Naive thymus-derived CD4-positive, alpha-beta T cell (primary cell): ENCODE results near the gene DENND1A. TPM values are rescaled to one million over a fixed set of nuclear protein-coding genes. Genes with fewer than 3 reads are reported as not detected.

Experiments used
- ATAC-seq: fragments of 150-1000 bp; cut with Tn5 transposase; 2 replicates; pipeline ENCODE4 v1.10.0; 2021; ENCODE audit warnings: mild to moderate bottlenecking, moderate library complexity
- CTCF ChIA-PET: fragments of 350-600 bp; sonication (Branson Sonifier 250); formaldehyde crosslinking; loops from one replicate; lab custom pipeline; 2021; ENCODE audit warnings: antibody characterized with exemption; lab: Charles Lee
- POLR2A ChIA-PET: fragments of 350-600 bp; sonication (Branson Sonifier 250); formaldehyde crosslinking; loops from one replicate; lab custom pipeline; 2021; ENCODE audit warnings: antibody characterized with exemption, inconsistent platforms; lab: Charles Lee
- DNase-seq, 9 donors: peaks; one replicate each; pipeline versions ENCODE4 v3.0.0 to v3.0.0-alpha.2; 2020 to 2022; ENCODE audit warnings: mixed read lengths in 1 of 9
- H3K27ac ChIP-seq: one replicate; pipeline ENCODE4 v1.7.0; 2013; ENCODE audit warnings: mild to moderate bottlenecking, low read depth, low read length, moderate library complexity
- H3K27me3 ChIP-seq, 2 donors: one replicate each; pipeline ENCODE4 v1.7.0; 2013; ENCODE audit warnings: low read length in 2 of 2, mild to moderate bottlenecking in 2 of 2, moderate library complexity in 2 of 2; ENCODE audit not compliant: control insufficient read depth in 2 of 2, insufficient read depth in 2 of 2
- H3K36me3 ChIP-seq, 3 experiments: 1 replicate in 2 of 3; 2 replicates in 1 of 3; pipeline ENCODE4 v1.7.0; 2013; ENCODE audit warnings: low read length in 3 of 3, mild to moderate bottlenecking in 3 of 3, moderate library complexity in 1 of 3; ENCODE audit not compliant: insufficient read depth in 3 of 3, control insufficient read depth in 2 of 3
- H3K4me1 ChIP-seq, 2 donors: one replicate each; pipeline ENCODE4 v1.7.0; 2013; ENCODE audit warnings: low read length in 2 of 2, mild to moderate bottlenecking in 2 of 2, moderate library complexity in 1 of 2; ENCODE audit not compliant: control insufficient read depth in 2 of 2, insufficient read depth in 2 of 2
- H3K4me3 ChIP-seq: 2 replicates; pipeline ENCODE4 v1.7.0; 2013; ENCODE audit warnings: mild to moderate bottlenecking, low read length
- H3K9me3 ChIP-seq, 3 experiments: 1 replicate in 2 of 3; 2 replicates in 1 of 3; pipeline ENCODE4 v1.7.0; 2013; ENCODE audit warnings: low read length in 3 of 3; ENCODE audit not compliant: control insufficient read depth in 2 of 3
- H3K27ac Mint-ChIP-seq, 9 donors: one replicate each; pipeline ENCODE4 v1.8.0; 2020 to 2022; ENCODE audit warnings: mixed read lengths in 9 of 9, mild to moderate bottlenecking in 8 of 9, moderate library complexity in 5 of 9, inconsistent platforms in 2 of 9
- H3K27me3 Mint-ChIP-seq, 5 donors: one replicate each; pipeline ENCODE4 v1.8.0; 2021 to 2022; ENCODE audit warnings: mixed read lengths in 5 of 5, mild to moderate bottlenecking in 1 of 5
- H3K36me3 Mint-ChIP-seq, 5 donors: one replicate each; pipeline ENCODE4 v1.8.0; 2020 to 2022; ENCODE audit warnings: mixed read lengths in 5 of 5, mild to moderate bottlenecking in 3 of 5, inconsistent platforms in 1 of 5
- H3K4me1 Mint-ChIP-seq, 7 donors: one replicate each; pipeline ENCODE4 v1.8.0; 2020 to 2022; ENCODE audit warnings: mixed read lengths in 7 of 7, mild to moderate bottlenecking in 3 of 7, inconsistent platforms in 1 of 7
- H3K4me3 Mint-ChIP-seq, 10 donors: one replicate each; pipeline ENCODE4 v1.8.0; 2020 to 2022; ENCODE audit warnings: mild to moderate bottlenecking in 10 of 10, mixed read lengths in 10 of 10, moderate library complexity in 6 of 10, inconsistent platforms in 2 of 10
- H3K9me3 Mint-ChIP-seq, 11 donors: one replicate each; pipeline ENCODE4 v1.8.0; 2020 to 2022; ENCODE audit warnings: mixed read lengths in 11 of 11, mild to moderate bottlenecking in 4 of 11, inconsistent platforms in 1 of 11, moderate library complexity in 1 of 11
- intact Hi-C, 2 donors: fragments of 100-400 bp; cut with micrococcal nuclease; formaldehyde crosslinking; loops; one replicate each; pipeline ENCODE4 v1.15.1; 2023
- polyA plus RNA-seq, 2 donors: library from polyadenylated mRNA; unstranded; fragments of 300-500 nt; fragmentation: Illumina TruSeq; gene quantifications; one replicate each; pipeline ENCODE4 v1.2.3, GENCODE V29; 2021
- total RNA-seq, 6 experiments: library from RNA in 5 of 6; stranded (reverse) in 5 of 6; gene quantifications; 1 replicate in 5 of 6; 2 replicates in 1 of 6; pipeline ENCODE4 v1.2.3 and lab custom pipeline; 2021 to 2026

The DENND1A gene
- total and polyA plus RNA-seq, 7 experiments from 2014 or later: 4.6 to 41.1 (median 16.5) TPM

DNA sequence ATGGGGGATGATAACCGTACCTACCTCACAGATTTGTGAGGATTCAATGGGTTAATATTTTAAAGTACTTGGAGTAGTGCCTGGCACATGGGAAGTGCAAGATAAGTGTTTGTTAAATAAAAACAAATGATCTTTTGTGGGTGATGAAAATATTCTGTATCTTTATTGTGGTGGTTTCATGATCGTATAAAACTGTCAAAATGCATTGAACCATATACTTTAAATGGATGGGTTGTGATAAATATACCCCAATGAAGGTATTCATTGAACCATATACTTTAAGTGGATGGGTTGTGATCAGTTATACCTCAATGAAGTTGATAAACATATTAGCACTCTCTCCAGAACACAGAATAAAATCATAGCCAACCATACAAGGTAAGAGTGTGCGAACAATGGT, 339.4 kb downstream of the DENND1A start:
- DNase-seq (no peak), ATAC-seq (no peak)
- ChIA-PET POLR2A (no interaction called here), CTCF (no interaction called here)
- Mint-ChIP-seq H3K27ac (no peak overlapping the region), H3K36me3 (peaks cover 5 to 57% (median 37%) of the 10 kb centered on the region in 5 donors), H3K4me1 (peaks cover 0 to 1% (median 0%) of the 10 kb centered on the region in 7 donors), H3K9me3 (peaks cover 6 to 25% (median 13%) of the 10 kb centered on the region in 11 donors), H3K4me3 (no peak overlapping the region), H3K27me3 (no peaks in the 10 kb centered on the region)
- Histone ChIP-seq H3K4me3 (no peak overlapping the region), H3K4me1 (no peaks in the 10 kb centered on the region), H3K27ac (no peak overlapping the region), H3K27me3 (no peaks in the 10 kb centered on the region), H3K36me3 (no peaks in the 10 kb centered on the region), H3K9me3 (no peaks in the 10 kb centered on the region)
- intact Hi-C loops: no loop called here

- H3K27me3 Mint-ChIP-seq: no peaks in the 10 kb centered on the region
- intact Hi-C loops: no loop called here
- ChIA-PET POLR2A (no interaction called here), CTCF (no interaction called here)
- H3K4me3 Mint-ChIP-seq: no peak overlapping the region
- ATAC-seq (no peak), DNase-seq (no peak)
- no peaks in the 10 kb centered on the region for H3K4me1 ChIP-seq
- H3K36me3 Mint-ChIP-seq: peaks cover 5 to 64% (median 45%) of the 10 kb centered on the region in 5 donors
- peaks cover 0 to 1% (median 0%) of the 10 kb centered on the region in 7 donors for H3K4me1 Mint-ChIP-seq
- peaks cover 6 to 25% (median 13%) of the 10 kb centered on the region in 11 donors for H3K9me3 Mint-ChIP-seq
- H3K27ac Mint-ChIP-seq: no peak overlapping the region
- H3K9me3 ChIP-seq: no peaks in the 10 kb centered on the region
- H3K27ac ChIP-seq: no peak overlapping the region
- H3K4me3 ChIP-seq: no peak overlapping the region
- no peaks in the 10 kb centered on the region for H3K36me3 ChIP-seq
- H3K27me3 ChIP-seq: no peaks in the 10 kb centered on the region
Observed at GRCh38 chr9:123589361-123590239, 340.3 kb downstream of the DENND1A start.

GRCh38 chr9:123586275-123586674, 343.7 kb downstream of the DENND1A start:
- no peak for DNase-seq
- POLR2A ChIA-PET: no interaction called here
- intact Hi-C loops: no loop called here
- Histone ChIP-seq H3K9me3 (no peaks in the 10 kb centered on the region), H3K4me1 (no peaks in the 10 kb centered on the region), H3K27me3 (no peaks in the 10 kb centered on the region), H3K36me3 (peaks cover 0 to 13% (median 0%) of the 10 kb centered on the region in 3 experiments), H3K27ac (no peak overlapping the region), H3K4me3 (no peak overlapping the region)
- CTCF ChIA-PET: no interaction called here
- H3K36me3 Mint-ChIP-seq: peaks cover 10 to 78% (median 66%) of the 10 kb centered on the region in 5 donors
- peaks cover 0 to 1% (median 0%) of the 10 kb centered on the region in 7 donors for H3K4me1 Mint-ChIP-seq
- no peaks in the 10 kb centered on the region for H3K27me3 Mint-ChIP-seq
- H3K27ac Mint-ChIP-seq: no peak overlapping the region
- H3K9me3 Mint-ChIP-seq: peaks cover 4 to 31% (median 13%) of the 10 kb centered on the region in 11 donors
- ATAC-seq: no peak
- no peak overlapping the region for H3K4me3 Mint-ChIP-seq

DNA sequence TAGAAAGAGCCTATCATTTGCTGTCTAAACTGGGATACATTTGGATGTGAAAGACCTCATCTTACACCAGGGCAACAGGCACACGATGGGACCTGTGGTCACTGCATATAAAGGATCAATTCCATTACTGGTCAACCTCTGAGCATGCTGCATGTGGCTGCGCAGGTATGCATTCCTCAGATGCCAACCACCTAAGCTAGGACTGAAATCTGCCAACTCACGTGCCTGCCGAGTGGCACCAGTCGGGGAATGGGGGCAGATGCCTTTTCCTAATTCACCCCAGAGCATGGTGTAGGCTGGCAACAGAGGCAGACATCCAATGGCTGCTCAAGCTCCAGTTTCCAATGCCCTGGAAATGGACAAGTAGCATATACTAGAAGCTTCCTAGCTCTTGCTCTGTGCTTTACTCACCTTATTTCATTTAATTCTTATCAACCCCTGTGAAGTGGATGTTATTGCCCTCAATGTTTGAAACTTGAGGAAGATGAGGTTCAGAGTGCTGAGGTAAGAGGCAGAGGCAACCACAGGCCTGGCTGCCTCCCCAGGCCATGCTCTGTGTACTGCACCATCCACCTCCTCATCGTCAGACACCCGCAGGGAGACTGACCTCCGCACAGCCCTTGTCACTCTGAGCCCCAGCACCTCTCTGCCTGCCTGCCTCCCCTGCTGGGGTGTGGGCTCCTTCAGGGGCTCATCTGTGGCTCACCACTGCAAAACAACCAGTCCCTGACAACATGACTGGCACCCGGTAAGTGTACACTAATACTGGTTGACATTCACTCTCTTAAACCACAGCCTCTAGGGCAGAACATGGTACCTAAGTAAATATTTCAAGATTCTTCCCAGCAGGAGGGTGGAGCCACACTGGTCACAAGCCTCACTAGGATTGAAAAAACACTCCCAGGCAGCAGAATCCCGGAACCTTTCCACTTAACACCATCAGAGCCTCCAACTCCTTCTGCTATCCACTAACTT, 345.4 kb downstream of the DENND1A start:
- peaks cover 0 to 1% (median 0%) of the 10 kb centered on the region in 7 donors for H3K4me1 Mint-ChIP-seq
- H3K36me3 ChIP-seq: peaks cover 0 to 13% (median 0%) of the 10 kb centered on the region in 3 experiments
- no peaks in the 10 kb centered on the region for H3K9me3 ChIP-seq
- H3K27me3 ChIP-seq: no peaks in the 10 kb centered on the region
- intact Hi-C loops: no loop called here
- H3K27ac Mint-ChIP-seq: no peak overlapping the region
- H3K27ac ChIP-seq: no peak overlapping the region
- ChIA-PET CTCF (no interaction called here), POLR2A (no interaction called here)
- H3K9me3 Mint-ChIP-seq: peaks cover 5 to 40% (median 14%) of the 10 kb centered on the region in 11 donors
- H3K4me1 ChIP-seq: no peaks in the 10 kb centered on the region
- peaks cover 16 to 82% (median 67%) of the 10 kb centered on the region in 5 donors for H3K36me3 Mint-ChIP-seq
- no peak for DNase-seq
- H3K4me3 ChIP-seq: no peak overlapping the region
- no peak for ATAC-seq
- H3K4me3 Mint-ChIP-seq: no peak overlapping the region
- no peaks in the 10 kb centered on the region for H3K27me3 Mint-ChIP-seq

DNA sequence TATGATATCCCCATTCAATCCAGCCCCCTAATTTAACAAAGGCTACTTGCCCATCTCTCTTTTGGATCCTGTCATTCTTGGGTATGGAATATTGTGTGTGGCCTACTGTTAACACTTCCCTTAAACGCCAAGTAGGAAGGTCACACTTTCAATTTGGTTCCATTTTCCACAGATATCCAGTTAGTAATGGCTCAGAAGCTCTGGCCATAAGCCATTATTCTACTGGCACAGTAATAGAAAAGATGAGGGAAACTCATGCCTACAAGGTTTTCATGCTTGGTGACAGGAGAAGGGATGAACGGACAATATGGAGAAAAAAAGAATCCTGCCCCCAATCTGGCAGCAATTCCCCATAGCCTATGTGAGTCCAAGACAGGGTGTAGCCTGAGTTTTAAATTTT, 346.3 kb downstream of the DENND1A start:
- Mint-ChIP-seq H3K9me3 (peaks cover 6 to 41% (median 23%) of the 10 kb centered on the region in 11 donors), H3K27ac (no peak overlapping the region), H3K4me3 (no peak overlapping the region), H3K36me3 (peaks cover 22 to 83% (median 70%) of the 10 kb centered on the region in 5 donors), H3K4me1 (peaks cover 0 to 1% (median 0%) of the 10 kb centered on the region in 7 donors), H3K27me3 (no peaks in the 10 kb centered on the region)
- H3K27me3 ChIP-seq: no peaks in the 10 kb centered on the region
- ATAC-seq: no peak
- no peaks in the 10 kb centered on the region for H3K9me3 ChIP-seq
- CTCF ChIA-PET: no interaction called here
- H3K4me3 ChIP-seq: no peak overlapping the region
- peaks cover 0 to 13% (median 0%) of the 10 kb centered on the region in 3 experiments for H3K36me3 ChIP-seq
- intact Hi-C loops: no loop called here
- DNase-seq: no peak
- no peak overlapping the region for H3K27ac ChIP-seq
- POLR2A ChIA-PET: no interaction called here
- no peaks in the 10 kb centered on the region for H3K4me1 ChIP-seq

GRCh38 chr9:123571240-123571639, 358.7 kb downstream of the DENND1A start:
- H3K27ac ChIP-seq: no peak overlapping the region
- CTCF ChIA-PET: no interaction called here
- H3K9me3 Mint-ChIP-seq: peaks cover 0 to 11% (median 4%) of the 10 kb centered on the region in 11 donors
- no peak overlapping the region for H3K4me3 ChIP-seq
- no peaks in the 10 kb centered on the region for H3K36me3 ChIP-seq
- intact Hi-C loops: no loop called here
- H3K4me1 Mint-ChIP-seq: peaks cover 0 to 2% (median 0%) of the 10 kb centered on the region in 7 donors
- no peak for ATAC-seq
- no peak overlapping the region for H3K4me3 Mint-ChIP-seq
- H3K36me3 Mint-ChIP-seq: peaks cover 6 to 68% (median 37%) of the 10 kb centered on the region in 5 donors
- no peaks in the 10 kb centered on the region for H3K27me3 ChIP-seq
- no peaks in the 10 kb centered on the region for H3K27me3 Mint-ChIP-seq
- H3K4me1 ChIP-seq: no peaks in the 10 kb centered on the region
- no peaks in the 10 kb centered on the region for H3K9me3 ChIP-seq
- POLR2A ChIA-PET: no interaction called here
- no peak overlapping the region for H3K27ac Mint-ChIP-seq
- DNase-seq: no peak
